Renal cortex interstitium (tissue), 11 donors: ENCODE data around the gene TRIM24. TPM values are rescaled to one million over a fixed set of nuclear protein-coding genes. Genes with fewer than 3 reads are reported as not detected.
"Not testable (repeated sequence)": the region's sequence is repeated elsewhere in the genome, so short reads cannot be mapped to it uniquely, and the experiment has no call there.

Source experiments
- DNase-seq, 11 donors: peaks; one replicate each; pipeline ENCODE4 v3.0.0-alpha.2; 2013; ENCODE audit warnings: low read depth in 9 of 11, low spot score in 4 of 11; ENCODE audit errors: extremely low read depth in 1 of 11
- polyA plus RNA-seq, 3 donors: library from polyadenylated mRNA; unstranded; fragments of 120-200 nt; gene quantifications; one replicate each; pipeline ENCODE4 v1.2.1, GENCODE V29; 2013; ENCODE audit not compliant: insufficient read length in 3 of 3

The TRIM24 gene
- polyA plus RNA-seq, 3 donors, result 49.3 to 69.1 (median 64.2) TPM

DNA sequence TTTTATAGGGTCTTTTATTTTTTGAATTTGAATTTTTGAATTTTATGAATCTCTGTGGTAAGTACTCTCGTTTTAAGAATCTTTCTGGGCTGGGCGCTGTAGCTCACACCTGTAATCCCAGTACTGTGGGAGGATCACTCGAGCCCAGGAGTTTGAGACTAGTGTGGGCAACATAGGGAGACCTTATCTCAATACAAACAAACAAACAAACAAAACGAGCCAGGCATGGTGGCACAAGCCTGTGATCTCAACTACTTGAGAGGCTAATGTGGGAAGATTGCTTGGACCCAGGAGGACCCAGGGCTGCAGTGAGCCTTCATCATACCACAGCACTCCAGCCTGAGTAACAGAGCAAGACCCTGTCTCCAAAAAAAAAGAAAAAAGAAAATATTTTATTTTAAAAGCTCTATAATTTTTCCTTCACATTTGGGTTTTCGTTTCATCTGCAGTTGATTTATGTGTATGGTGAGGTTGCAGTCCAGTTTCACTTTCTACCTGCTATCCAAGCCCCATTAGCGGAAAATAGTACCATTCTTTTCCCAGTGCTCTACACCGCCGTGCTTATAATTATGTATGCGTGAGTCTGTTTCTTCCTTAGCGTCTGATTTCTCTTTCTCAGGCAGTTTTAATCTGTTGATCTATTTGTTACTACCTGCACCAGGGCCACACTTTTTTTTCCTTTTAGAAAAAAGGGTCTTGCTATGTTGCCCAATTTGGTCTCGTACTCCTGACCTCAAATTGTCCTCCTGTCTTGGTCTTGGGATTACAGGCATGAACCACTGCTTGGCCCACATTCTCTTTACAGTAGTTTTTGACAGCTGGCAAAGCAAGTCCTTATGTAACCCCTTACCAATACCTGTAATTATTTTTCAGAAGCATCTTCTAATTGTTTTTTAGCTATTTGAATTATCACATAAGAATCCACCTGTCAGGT lies 21.7 kb downstream of the TRIM24 start:
- DNase-seq, result no peak

- DNase-seq, result no peak
Observed at GRCh38 chr7:138483531-138483930, 23.5 kb downstream of the TRIM24 start.

GRCh38 chr7:138485508-138485907 lies 25.4 kb downstream of the TRIM24 start:
- DNase-seq, result not testable (repeated sequence)

DNA sequence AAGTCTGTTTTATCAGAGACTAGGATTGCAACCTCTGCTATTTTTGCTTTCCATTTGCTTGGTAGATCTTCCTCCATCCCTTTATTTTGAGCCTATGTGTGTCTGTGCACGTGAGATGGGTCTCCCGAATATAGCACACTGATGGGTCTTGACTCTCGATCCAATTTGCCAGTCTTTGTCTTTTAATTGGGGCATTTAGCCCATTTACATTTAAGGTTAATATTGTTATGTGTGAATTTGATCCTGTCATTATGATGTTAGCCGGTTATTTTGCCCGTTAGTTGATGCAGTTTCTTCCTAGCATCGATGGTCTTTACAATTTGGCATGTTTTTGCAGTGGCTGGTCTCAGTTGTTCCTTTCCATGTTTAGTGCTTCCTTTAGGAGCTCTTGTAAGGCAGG lies 29.1 kb downstream of the TRIM24 start:
- DNase-seq, result not testable (repeated sequence)

- DNase-seq, result no peak
Observed at GRCh38 chr7:138491612-138492386, 31.7 kb downstream of the TRIM24 start.

GRCh38 chr7:138492423-138492822 lies 32.4 kb downstream of the TRIM24 start:
- no peak for DNase-seq

DNA sequence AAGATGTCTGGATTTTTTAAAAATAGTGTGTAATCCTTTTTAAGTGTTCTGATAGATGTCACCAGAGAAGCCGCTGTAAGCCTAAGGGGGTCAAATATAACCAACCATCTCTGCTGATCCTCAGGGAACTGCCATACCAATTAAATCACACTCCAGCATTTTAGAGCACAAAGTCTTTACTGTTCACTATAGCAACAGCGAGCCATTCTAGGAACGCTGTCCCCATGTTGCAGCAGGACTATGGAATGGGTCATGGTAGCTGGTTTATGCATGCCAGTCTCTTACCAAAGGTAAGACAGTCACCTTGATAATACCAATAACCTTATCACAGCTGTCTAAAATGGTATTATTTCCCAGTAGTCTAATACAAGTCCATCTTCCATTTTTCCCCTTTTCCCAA lies 33.5 kb downstream of the TRIM24 start:
- no peak for DNase-seq

- no peak for DNase-seq
Observed at GRCh38 chr7:138495485-138495884, 35.4 kb downstream of the TRIM24 start.

DNA sequence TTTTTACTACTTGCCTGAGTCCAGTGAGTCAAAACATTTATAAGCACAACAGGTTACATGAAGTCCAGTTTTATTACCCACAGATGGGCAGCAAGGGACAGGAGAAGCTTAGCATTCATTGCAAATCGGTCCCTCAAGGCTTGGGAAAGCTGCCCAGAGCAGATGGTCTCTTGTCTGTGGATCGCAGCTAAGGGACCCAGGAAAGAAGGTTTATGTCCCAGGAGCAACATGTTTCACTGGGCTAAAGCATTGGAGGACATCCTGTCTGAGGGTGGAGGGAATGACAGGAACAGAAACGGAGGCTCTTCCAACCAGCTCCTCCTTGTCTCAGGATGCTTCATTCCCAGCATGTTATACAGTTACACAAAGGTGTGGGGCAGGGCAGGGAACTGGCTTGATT lies 39.3 kb downstream of the TRIM24 start:
- no peak for DNase-seq

DNA sequence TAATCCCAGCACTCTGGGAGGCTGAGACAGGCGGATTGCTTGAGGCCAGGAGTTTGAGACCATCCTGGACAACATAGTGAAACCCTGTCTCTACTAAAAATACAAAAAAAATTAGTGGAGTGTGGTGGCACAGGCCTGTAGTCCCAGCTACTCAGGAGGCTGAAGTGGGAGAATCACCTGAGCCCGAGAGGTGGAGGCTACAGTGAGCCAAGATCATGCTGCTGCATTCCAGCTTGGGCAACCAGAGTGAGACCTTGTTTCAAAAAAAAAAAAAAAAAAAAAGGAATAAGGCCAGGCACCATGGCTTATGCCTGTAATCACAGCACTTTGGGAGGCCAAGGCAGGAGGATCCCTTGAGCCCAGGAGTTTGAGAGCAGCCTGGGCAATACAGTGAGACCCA lies 40.2 kb downstream of the TRIM24 start:
- DNase-seq, result not testable (repeated sequence)

GRCh38 chr7:138500892-138501291 lies 40.8 kb downstream of the TRIM24 start:
- no peak for DNase-seq

GRCh38 chr7:138502023-138502767 lies 42.1 kb downstream of the TRIM24 start:
- no peak for DNase-seq

- DNase-seq, result no peak
Observed at GRCh38 chr7:138505361-138505873, 45.4 kb downstream of the TRIM24 start.

- DNase-seq, result no peak
Observed at GRCh38 chr7:138506764-138507163, 46.7 kb downstream of the TRIM24 start.

- no peak for DNase-seq
Observed at GRCh38 chr7:138510003-138510402, 49.9 kb downstream of the TRIM24 start.

- DNase-seq, result no peak
Observed at GRCh38 chr7:138512092-138512858, 52.2 kb downstream of the TRIM24 start.

DNA sequence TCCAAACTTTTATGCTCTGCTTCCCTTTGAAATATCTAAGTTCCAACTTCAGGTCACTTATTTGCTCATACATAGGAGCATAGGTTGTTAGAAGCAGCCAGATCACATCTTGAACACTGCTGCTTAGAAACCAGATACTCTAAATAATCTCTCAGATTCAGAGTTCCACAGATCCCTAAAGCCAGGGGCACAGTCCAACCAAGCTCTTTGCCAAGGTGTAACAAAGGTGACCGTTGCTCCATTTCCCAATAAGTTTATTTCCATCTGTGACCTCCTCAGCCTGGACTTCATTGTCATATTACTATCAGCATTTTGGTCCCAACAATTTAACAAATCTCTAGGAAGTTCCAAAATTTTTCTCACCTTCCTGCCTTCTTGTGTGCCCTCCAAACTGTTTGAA lies 52.8 kb downstream of the TRIM24 start:
- no peak for DNase-seq

- no peak for DNase-seq
Observed at GRCh38 chr7:138513344-138513871, 53.3 kb downstream of the TRIM24 start.
